ENCODE data around the gene NECTIN2.

Gene NECTIN2

GRCh38 chr19:44856421-44857083 lies 10.5 kb downstream of the NECTIN2 start:
- TF ChIP-seq GATA3 (IDR thresholded peaks at IDR 0.05; ENCODE audit: low read depth, low read length) (no peak), GATA2 (IDR thresholded peaks at IDR 0.05; ENCODE audit: low read depth, low read length) (no peak)

GRCh38 chr19:44857837-44858236 lies 11.7 kb downstream of the NECTIN2 start:
- no peak for TF ChIP-seq GATA3 (IDR thresholded peaks at IDR 0.05; ENCODE audit: low read depth, low read length)
- no peak for TF ChIP-seq GATA2 (IDR thresholded peaks at IDR 0.05; ENCODE audit: low read depth, low read length)

GRCh38 chr19:44863990-44864389 lies 17.9 kb downstream of the NECTIN2 start:
- TF ChIP-seq GATA3 (IDR thresholded peaks at IDR 0.05; ENCODE audit: low read depth, low read length), result no peak
- no peak for TF ChIP-seq GATA2 (IDR thresholded peaks at IDR 0.05; ENCODE audit: low read depth, low read length)

GRCh38 chr19:44865196-44865767 lies 19.2 kb downstream of the NECTIN2 start:
- no peak for TF ChIP-seq GATA3 (IDR thresholded peaks at IDR 0.05; ENCODE audit: low read depth, low read length)
- no peak for TF ChIP-seq GATA2 (IDR thresholded peaks at IDR 0.05; ENCODE audit: low read depth, low read length)

- TF ChIP-seq GATA2 (IDR thresholded peaks at IDR 0.05; ENCODE audit: low read depth, low read length), result no peak
- TF ChIP-seq GATA3 (IDR thresholded peaks at IDR 0.05; ENCODE audit: low read depth, low read length), result no peak
Observed at GRCh38 chr19:44866664-44867063, 20.6 kb downstream of the NECTIN2 start.

GRCh38 chr19:44867578-44867977 lies 21.5 kb downstream of the NECTIN2 start:
- TF ChIP-seq GATA3 (IDR thresholded peaks at IDR 0.05; ENCODE audit: low read depth, low read length) (no peak), GATA2 (IDR thresholded peaks at IDR 0.05; ENCODE audit: low read depth, low read length) (no peak)

- TF ChIP-seq GATA2 (IDR thresholded peaks at IDR 0.05; ENCODE audit: low read depth, low read length), result no peak
- TF ChIP-seq GATA3 (IDR thresholded peaks at IDR 0.05; ENCODE audit: low read depth, low read length), result no peak
Observed at GRCh38 chr19:44869733-44870470, 23.8 kb downstream of the NECTIN2 start.

- no peak for TF ChIP-seq GATA2 (IDR thresholded peaks at IDR 0.05; ENCODE audit: low read depth, low read length)
- no peak for TF ChIP-seq GATA3 (IDR thresholded peaks at IDR 0.05; ENCODE audit: low read depth, low read length)
Observed at GRCh38 chr19:44871809-44872208, 25.7 kb downstream of the NECTIN2 start.

- TF ChIP-seq GATA3 (IDR thresholded peaks at IDR 0.05; ENCODE audit: low read depth, low read length) (no peak), GATA2 (IDR thresholded peaks at IDR 0.05; ENCODE audit: low read depth, low read length) (no peak)
Observed at GRCh38 chr19:44872661-44873060, 26.6 kb downstream of the NECTIN2 start.

GRCh38 chr19:44874317-44874716 lies 28.2 kb downstream of the NECTIN2 start:
- TF ChIP-seq GATA2 (IDR thresholded peaks at IDR 0.05; ENCODE audit: low read depth, low read length), result no peak

- TF ChIP-seq GATA3 (IDR thresholded peaks at IDR 0.05; ENCODE audit: low read depth, low read length) (no peak), GATA2 (IDR thresholded peaks at IDR 0.05; ENCODE audit: low read depth, low read length) (no peak)
Observed at GRCh38 chr19:44875666-44876451, 29.8 kb downstream of the NECTIN2 start.

- no peak for TF ChIP-seq GATA3 (IDR thresholded peaks at IDR 0.05; ENCODE audit: low read depth, low read length)
- TF ChIP-seq GATA2 (IDR thresholded peaks at IDR 0.05; ENCODE audit: low read depth, low read length), result no peak
Observed at GRCh38 chr19:44876930-44877535, 30.9 kb downstream of the NECTIN2 start.

- TF ChIP-seq GATA2 (IDR thresholded peaks at IDR 0.05; ENCODE audit: low read depth, low read length), result no peak
- no peak for TF ChIP-seq GATA3 (IDR thresholded peaks at IDR 0.05; ENCODE audit: low read depth, low read length)
Observed at GRCh38 chr19:44878120-44878865, 32.2 kb downstream of the NECTIN2 start.

All from SH-SY5Y (cell line).